NCI-H2107 (cell line): ENCODE results near the gene SCNN1G.
"Not testable (repeated sequence)": the region's sequence is repeated elsewhere in the genome, so short reads cannot be mapped to it uniquely, and the experiment has no call there.

Experiments used
- DNase-seq: peaks from one replicate; lab custom pipeline; 2025; lab: John Stamatoyannopoulos, UW

Gene SCNN1G

DNA sequence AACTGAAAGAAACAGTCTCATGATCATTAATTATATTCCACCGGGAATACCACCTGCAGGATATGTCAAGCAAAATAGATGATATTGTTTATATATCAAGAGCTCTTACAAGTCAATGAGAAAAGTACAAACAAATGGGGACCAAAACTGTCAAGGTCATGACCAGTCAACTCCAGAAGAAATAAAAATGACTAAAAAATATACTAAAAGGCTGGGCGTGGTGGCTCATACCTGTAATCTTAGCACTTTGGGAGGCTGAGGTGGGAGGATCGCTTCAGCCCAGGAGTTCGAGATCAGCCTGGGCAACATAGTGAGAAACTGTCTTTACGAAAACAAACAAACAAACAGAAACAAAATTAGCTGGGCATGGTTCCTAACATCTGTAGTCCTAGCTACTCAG, 69.8 kb downstream of the SCNN1G start:
- DNase-seq: no peak

- DNase-seq: not testable (repeated sequence)
These were observed 71.1 kb downstream of the SCNN1G start for GRCh38 chr16:23253650-23254049.

- DNase-seq: no peak
These were observed 71.8 kb downstream of the SCNN1G start for GRCh38 chr16:23254338-23254737.

GRCh38 chr16:23255000-23255399, 72.5 kb downstream of the SCNN1G start:
- no peak for DNase-seq

- DNase-seq: no peak
These were observed 73.9 kb downstream of the SCNN1G start for GRCh38 chr16:23256440-23256839.

GRCh38 chr16:23257682-23258081, 75.1 kb downstream of the SCNN1G start:
- DNase-seq: no peak

- no peak for DNase-seq
These were observed 76.3 kb downstream of the SCNN1G start for GRCh38 chr16:23258919-23259237.
